ENCODE results near the gene HDAC1. TPM values are rescaled to one million over a fixed set of nuclear protein-coding genes. Genes with fewer than 3 reads are reported as not detected.

HDAC1 gene
- total and polyA plus RNA-seq, 2 donors (not counting 1 experiment from before 2014, with no cell fraction given), result 100 to 159 TPM

GRCh38 chr1:32363713-32364112 lies 71.8 kb downstream of the HDAC1 start:
- H3K4me1 ChIP-seq (ENCODE audit: control insufficient read depth, extremely low read depth, insufficient read depth, low read length), result peaks cover 2% of the 10 kb centered on the region
- no peaks in the 10 kb centered on the region for H3K79me2 ChIP-seq (ENCODE audit: control insufficient read depth, insufficient read depth, low read length)
- H3K9ac ChIP-seq (ENCODE audit: insufficient read depth, low read length), result no peak overlapping the region
- H3K36me3 ChIP-seq (ENCODE audit: control insufficient read depth, insufficient read depth, low read length), result peaks cover 12% of the 10 kb centered on the region
- no peak for TF ChIP-seq EZH2 (IDR thresholded peaks at IDR 0.05; ENCODE audit: low read length, missing control alignments)
- no peak for TF ChIP-seq CTCF (conservative IDR thresholded peaks at IDR 0.05 in 1 of 2, IDR thresholded peaks at IDR 0.05 in 1 of 2; ENCODE audit: low read depth in 1 of 2, low read length in 2 of 2)
- no peak overlapping the region for H2AFZ ChIP-seq (ENCODE audit: low read length)
- no peak overlapping the region for H3K4me2 ChIP-seq (ENCODE audit: extremely low read depth, insufficient read depth, low read length)
- H3K27me3 ChIP-seq (ENCODE audit: control insufficient read depth, insufficient read depth, low read length), result no peaks in the 10 kb centered on the region
- no peaks in the 10 kb centered on the region for H4K20me1 ChIP-seq (ENCODE audit: control insufficient read depth, extremely low read depth, insufficient read depth, low read length)
- no peak overlapping the region for H3K4me3 ChIP-seq (replicated peaks in 1 of 4; ENCODE audit: control extremely low read depth in 1 of 4, insufficient read depth in 1 of 4, low read depth in 3 of 4, low read length in 4 of 4)
- no peak for DNase-seq (ENCODE audit: low read depth in 2 of 2)
- H3K9me3 ChIP-seq (ENCODE audit: control insufficient read depth, insufficient read depth, low read depth, low read length), result no peaks in the 10 kb centered on the region
- H3K27ac ChIP-seq (ENCODE audit: insufficient read depth, low read length), result no peak overlapping the region

GRCh38 chr1:32364836-32365235 lies 73.0 kb downstream of the HDAC1 start:
- Histone ChIP-seq H2AFZ (ENCODE audit: low read length) (no peak overlapping the region), H3K27me3 (ENCODE audit: control insufficient read depth, insufficient read depth, low read length) (no peaks in the 10 kb centered on the region), H3K9me3 (ENCODE audit: control insufficient read depth, insufficient read depth, low read depth, low read length) (no peaks in the 10 kb centered on the region), H3K79me2 (ENCODE audit: control insufficient read depth, insufficient read depth, low read length) (no peaks in the 10 kb centered on the region), H3K36me3 (ENCODE audit: control insufficient read depth, insufficient read depth, low read length) (peaks cover 12% of the 10 kb centered on the region), H3K9ac (ENCODE audit: insufficient read depth, low read length) (no peak overlapping the region), H3K4me3 (replicated peaks in 1 of 4; ENCODE audit: control extremely low read depth in 1 of 4, insufficient read depth in 1 of 4, low read depth in 3 of 4, low read length in 4 of 4) (no peak overlapping the region), H3K4me2 (ENCODE audit: extremely low read depth, insufficient read depth, low read length) (no peak overlapping the region), H3K27ac (ENCODE audit: insufficient read depth, low read length) (no peak overlapping the region), H4K20me1 (ENCODE audit: control insufficient read depth, extremely low read depth, insufficient read depth, low read length) (no peaks in the 10 kb centered on the region), H3K4me1 (ENCODE audit: control insufficient read depth, extremely low read depth, insufficient read depth, low read length) (peaks cover 2% of the 10 kb centered on the region)
- DNase-seq (ENCODE audit: low read depth in 2 of 2), result no peak
- TF ChIP-seq EZH2 (IDR thresholded peaks at IDR 0.05; ENCODE audit: low read length, missing control alignments), result no peak
- TF ChIP-seq CTCF (conservative IDR thresholded peaks at IDR 0.05 in 1 of 2, IDR thresholded peaks at IDR 0.05 in 1 of 2; ENCODE audit: low read depth in 1 of 2, low read length in 2 of 2), result no peak

- H2AFZ ChIP-seq (ENCODE audit: low read length), result no peak overlapping the region
- H3K9ac ChIP-seq (ENCODE audit: insufficient read depth, low read length), result no peak overlapping the region
- no peak overlapping the region for H3K4me3 ChIP-seq (replicated peaks in 1 of 4; ENCODE audit: control extremely low read depth in 1 of 4, insufficient read depth in 1 of 4, low read depth in 3 of 4, low read length in 4 of 4)
- H3K4me1 ChIP-seq (ENCODE audit: control insufficient read depth, extremely low read depth, insufficient read depth, low read length), result peaks cover 2% of the 10 kb centered on the region
- TF ChIP-seq EZH2 (IDR thresholded peaks at IDR 0.05; ENCODE audit: low read length, missing control alignments) (no peak), CTCF (conservative IDR thresholded peaks at IDR 0.05 in 1 of 2, IDR thresholded peaks at IDR 0.05 in 1 of 2; ENCODE audit: low read depth in 1 of 2, low read length in 2 of 2) (no peak)
- H3K4me2 ChIP-seq (ENCODE audit: extremely low read depth, insufficient read depth, low read length), result no peak overlapping the region
- H3K27me3 ChIP-seq (ENCODE audit: control insufficient read depth, insufficient read depth, low read length), result no peaks in the 10 kb centered on the region
- H3K36me3 ChIP-seq (ENCODE audit: control insufficient read depth, insufficient read depth, low read length), result peaks cover 15% of the 10 kb centered on the region
- no peak for DNase-seq (ENCODE audit: low read depth in 2 of 2)
- H4K20me1 ChIP-seq (ENCODE audit: control insufficient read depth, extremely low read depth, insufficient read depth, low read length), result no peaks in the 10 kb centered on the region
- H3K9me3 ChIP-seq (ENCODE audit: control insufficient read depth, insufficient read depth, low read depth, low read length), result no peaks in the 10 kb centered on the region
- no peak overlapping the region for H3K27ac ChIP-seq (ENCODE audit: insufficient read depth, low read length)
- no peaks in the 10 kb centered on the region for H3K79me2 ChIP-seq (ENCODE audit: control insufficient read depth, insufficient read depth, low read length)
Observed at GRCh38 chr1:32365445-32365844, 73.6 kb downstream of the HDAC1 start.

Measured in fibroblast of lung (primary cell).